Small intestine (tissue), 7 donors: Measurements from ENCODE around the gene C11orf21. TPM values are rescaled to one million over a fixed set of nuclear protein-coding genes. Genes with fewer than 3 reads are reported as not detected.

Source experiments
- DNase-seq, 2 donors: peaks; one replicate each; pipeline versions ENCODE4 v3.0.0 to v3.0.0-alpha.2; 2013
- FAIRE-seq: peaks from 2 replicates; lab custom pipeline; 2012; peaks lifted over from hg19 to GRCh38; lab: Jason Lieb, UNC
- H3K27ac ChIP-seq, 3 donors: one replicate each; pipeline ENCODE4 v1.5.1; 2013; ENCODE audit warnings: low read length in 2 of 3, mild to moderate bottlenecking in 2 of 3, control low read depth in 1 of 3, inconsistent platforms in 1 of 3, low read depth in 1 of 3, moderate library complexity in 1 of 3
- H3K27me3 ChIP-seq, 3 donors: one replicate each; pipeline ENCODE4 v1.6.1; 2013; ENCODE audit warnings: low read length in 3 of 3, inconsistent platforms in 1 of 3; ENCODE audit not compliant: control insufficient read depth in 3 of 3, insufficient read depth in 3 of 3
- H3K36me3 ChIP-seq, 3 donors: one replicate each; pipeline ENCODE4 v1.6.1; 2013; ENCODE audit warnings: low read length in 3 of 3, inconsistent platforms in 1 of 3, low read depth in 1 of 3, mild to moderate bottlenecking in 1 of 3, moderate library complexity in 1 of 3; ENCODE audit not compliant: control insufficient read depth in 3 of 3, insufficient read depth in 2 of 3
- H3K4me1 ChIP-seq, 3 donors: one replicate each; pipeline ENCODE4 v1.6.1; 2013; ENCODE audit warnings: low read length in 2 of 3, inconsistent platforms in 1 of 3, low read depth in 1 of 3, mild to moderate bottlenecking in 1 of 3, moderate library complexity in 1 of 3; ENCODE audit not compliant: control insufficient read depth in 3 of 3, insufficient read depth in 2 of 3
- H3K4me3 ChIP-seq, 3 donors: one replicate each; pipeline ENCODE4 v1.5.1; 2013; ENCODE audit warnings: low read length in 3 of 3, control low read depth in 1 of 3, inconsistent platforms in 1 of 3, low read depth in 1 of 3, mild to moderate bottlenecking in 1 of 3, moderate library complexity in 1 of 3
- H3K9me3 ChIP-seq, 2 donors: one replicate each; pipeline ENCODE4 v1.6.1; 2013; ENCODE audit warnings: low read depth in 1 of 2, low read length in 1 of 2; ENCODE audit not compliant: control insufficient read depth in 2 of 2, insufficient read depth in 1 of 2
- WGBS, 3 donors: extraction: QIAGEN DNeasy Blood & Tissue Kit; methylation state at CpG; one replicate each; pipeline ENCODE4 v1.1.7; 2013; 5-methylcytosine and 5-hydroxymethylcytosine counted together
- polyA plus RNA-seq, 4 donors: library from polyadenylated mRNA; stranded (reverse) in 3 of 4; unstranded in 1 of 4; fragments of 200-250 nt in 3 of 4; fragments of 120-200 nt in 1 of 4; gene quantifications; one replicate each; pipeline versions ENCODE4 v1.2.1 to v1.2.3, GENCODE V29; 2013
- donor health status: healthy with polysubstance abuse.
- donor health status: control.
- donor health status: control.
- donor health status: Bipolar disorder and iron deficiency.
- donor health status: healthy.

Gene C11orf21
- polyA plus RNA-seq, 4 donors, result 0.22 to 12.2 (median 0.58) TPM; not detected in 1

GRCh38 chr11:2314525-2315394 lies 13.0 kb upstream of the C11orf21 start:
- H3K27ac ChIP-seq, result peak overlapping the region in 2 of 3 donors; percentile 61 to 64
- peak in 1 of 2 donors; percentile 62 for DNase-seq
- 38 to 44% (median 39%) methylated on average over 12 to 16 of the region's 16 CpGs for WGBS, 3 donors
- H3K9me3 ChIP-seq, result peaks cover 0 to 12% of the 10 kb centered on the region in 2 donors
- peaks cover 0 to 7% (median 3%) of the 10 kb centered on the region in 3 donors for H3K4me1 ChIP-seq
- no peak for FAIRE-seq
- H3K27me3 ChIP-seq, result peaks cover 0 to under 1% (median 0%) of the 10 kb centered on the region in 3 donors
- H3K36me3 ChIP-seq, result no peaks in the 10 kb centered on the region
- no peak overlapping the region for H3K4me3 ChIP-seq

- Histone ChIP-seq H3K9me3 (peaks cover 0 to 12% of the 10 kb centered on the region in 2 donors), H3K36me3 (no peaks in the 10 kb centered on the region), H3K4me1 (peaks cover 0 to 7% (median 3%) of the 10 kb centered on the region in 3 donors), H3K4me3 (no peak overlapping the region), H3K27me3 (no peaks in the 10 kb centered on the region), H3K27ac (peak overlapping the region in 2 of 3 donors; percentile 39 to 64)
- 76 to 88% (median 77%) methylated on average over 6 to 7 of the region's 7 CpGs for WGBS, 3 donors
- FAIRE-seq, result no peak
- DNase-seq, result no peak
Observed at GRCh38 chr11:2314136-2314524, 12.4 kb upstream of the C11orf21 start.

- no peak for FAIRE-seq
- Histone ChIP-seq H3K27ac (no peak overlapping the region), H3K36me3 (no peaks in the 10 kb centered on the region), H3K4me1 (peaks cover 0 to 7% (median 3%) of the 10 kb centered on the region in 3 donors), H3K4me3 (no peak overlapping the region), H3K27me3 (no peaks in the 10 kb centered on the region), H3K9me3 (peaks cover 0 to 10% of the 10 kb centered on the region in 2 donors)
- no peak for DNase-seq
- WGBS, 3 donors, result 89 to 91% (median 89%) methylated on average over 34 of the region's 34 CpGs
Observed at GRCh38 chr11:2313051-2313951, 11.6 kb upstream of the C11orf21 start.

- DNase-seq, result no peak
- H3K4me3 ChIP-seq, result no peak overlapping the region
- H3K9me3 ChIP-seq, result peaks cover 0 to 3% of the 10 kb centered on the region in 2 donors
- no peaks in the 10 kb centered on the region for H3K36me3 ChIP-seq
- FAIRE-seq, result no peak
- H3K27ac ChIP-seq, result no peak overlapping the region
- no peaks in the 10 kb centered on the region for H3K27me3 ChIP-seq
- peaks cover 0 to 8% (median 3%) of the 10 kb centered on the region in 3 donors for H3K4me1 ChIP-seq
- 77 to 83% (median 79%) methylated on average over 19 to 22 of the region's 22 CpGs for WGBS, 3 donors
Observed at GRCh38 chr11:2312232-2313042, 10.7 kb upstream of the C11orf21 start.

- peaks cover 0 to 13% (median 3%) of the 10 kb centered on the region in 3 donors for H3K4me1 ChIP-seq
- H3K4me3 ChIP-seq, result no peak overlapping the region
- WGBS, 3 donors, result 75 to 80% (median 78%) methylated on average over 21 of the region's 21 CpGs
- DNase-seq (no peak), FAIRE-seq (no peak)
- no peaks in the 10 kb centered on the region for H3K36me3 ChIP-seq
- H3K9me3 ChIP-seq, result no peaks in the 10 kb centered on the region
- no peak overlapping the region for H3K27ac ChIP-seq
- H3K27me3 ChIP-seq, result no peaks in the 10 kb centered on the region
Observed at GRCh38 chr11:2311353-2312133, 9.8 kb upstream of the C11orf21 start.

GRCh38 chr11:2310786-2311352 lies 9.2 kb upstream of the C11orf21 start:
- Histone ChIP-seq H3K9me3 (no peaks in the 10 kb centered on the region), H3K27ac (no peak overlapping the region), H3K36me3 (no peaks in the 10 kb centered on the region), H3K4me3 (no peak overlapping the region), H3K4me1 (peaks cover 0 to 20% (median 3%) of the 10 kb centered on the region in 3 donors), H3K27me3 (no peaks in the 10 kb centered on the region)
- no peak for DNase-seq
- 63 to 88% (median 76%) methylated on average over 16 of the region's 16 CpGs for WGBS, 3 donors
- no peak for FAIRE-seq

- 79 to 80% (median 79%) methylated on average over 15 to 16 of the region's 16 CpGs for WGBS, 3 donors
- Histone ChIP-seq H3K27ac (no peak overlapping the region), H3K27me3 (no peaks in the 10 kb centered on the region), H3K9me3 (no peaks in the 10 kb centered on the region), H3K36me3 (peaks cover 0 to 3% (median 0%) of the 10 kb centered on the region in 3 donors), H3K4me1 (peaks cover 0 to 26% (median 3%) of the 10 kb centered on the region in 3 donors), H3K4me3 (no peak overlapping the region)
- FAIRE-seq, result no peak
- DNase-seq, result no peak
Observed at GRCh38 chr11:2310073-2310785, 8.5 kb upstream of the C11orf21 start.
